ENCODE measurements around the gene GRK6. TPM values are rescaled to one million over a fixed set of nuclear protein-coding genes. Genes with fewer than 3 reads are reported as not detected.

Gene GRK6
- total and polyA plus RNA-seq, 9 of the 15 experiments (the other 6 are each of a cell fraction or from before 2014, with no cell fraction given), result 0.63 to 122 (median 44.5) TPM

GRCh38 chr5:177456976-177457851 lies 30.7 kb downstream of the GRK6 start (continued):
- TF ChIP-seq, protein P1, sequence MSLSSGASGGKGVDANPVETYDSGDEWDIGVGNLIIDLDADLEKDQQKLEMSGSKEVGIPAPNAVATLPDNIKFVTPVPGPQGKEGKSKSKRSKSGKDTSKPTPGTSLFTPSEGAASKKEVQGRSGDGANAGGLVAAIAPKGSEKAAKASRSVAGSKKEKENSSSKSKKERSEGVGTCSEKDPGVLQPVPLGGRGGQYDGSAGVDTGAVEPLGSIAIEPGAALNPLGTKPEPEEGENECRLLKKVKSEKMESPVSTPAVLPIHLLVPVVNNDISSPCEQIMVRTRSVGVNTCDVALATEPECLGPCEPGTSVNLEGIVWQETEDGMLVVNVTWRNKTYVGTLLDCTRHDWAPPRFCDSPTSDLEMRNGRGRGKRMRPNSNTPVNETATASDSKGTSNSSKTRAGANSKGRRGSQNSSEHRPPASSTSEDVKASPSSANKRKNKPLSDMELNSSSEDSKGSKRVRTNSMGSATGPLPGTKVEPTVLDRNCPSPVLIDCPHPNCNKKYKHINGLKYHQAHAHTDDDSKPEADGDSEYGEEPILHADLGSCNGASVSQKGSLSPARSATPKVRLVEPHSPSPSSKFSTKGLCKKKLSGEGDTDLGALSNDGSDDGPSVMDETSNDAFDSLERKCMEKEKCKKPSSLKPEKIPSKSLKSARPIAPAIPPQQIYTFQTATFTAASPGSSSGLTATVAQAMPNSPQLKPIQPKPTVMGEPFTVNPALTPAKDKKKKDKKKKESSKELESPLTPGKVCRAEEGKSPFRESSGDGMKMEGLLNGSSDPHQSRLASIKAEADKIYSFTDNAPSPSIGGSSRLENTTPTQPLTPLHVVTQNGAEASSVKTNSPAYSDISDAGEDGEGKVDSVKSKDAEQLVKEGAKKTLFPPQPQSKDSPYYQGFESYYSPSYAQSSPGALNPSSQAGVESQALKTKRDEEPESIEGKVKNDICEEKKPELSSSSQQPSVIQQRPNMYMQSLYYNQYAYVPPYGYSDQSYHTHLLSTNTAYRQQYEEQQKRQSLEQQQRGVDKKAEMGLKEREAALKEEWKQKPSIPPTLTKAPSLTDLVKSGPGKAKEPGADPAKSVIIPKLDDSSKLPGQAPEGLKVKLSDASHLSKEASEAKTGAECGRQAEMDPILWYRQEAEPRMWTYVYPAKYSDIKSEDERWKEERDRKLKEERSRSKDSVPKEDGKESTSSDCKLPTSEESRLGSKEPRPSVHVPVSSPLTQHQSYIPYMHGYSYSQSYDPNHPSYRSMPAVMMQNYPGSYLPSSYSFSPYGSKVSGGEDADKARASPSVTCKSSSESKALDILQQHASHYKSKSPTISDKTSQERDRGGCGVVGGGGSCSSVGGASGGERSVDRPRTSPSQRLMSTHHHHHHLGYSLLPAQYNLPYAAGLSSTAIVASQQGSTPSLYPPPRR (CRISPR knock-in tag; IDR thresholded peaks at IDR 0.05; ENCODE audit: borderline replicate concordance), result no peak
- no peak for TF ChIP-seq ZNF146 (CRISPR knock-in tag; IDR thresholded peaks at IDR 0.05; ENCODE audit: unreplicated experiment)
- no peak for TF ChIP-seq CBFA2T3 (IDR thresholded peaks at IDR 0.05)
- no peak for TF ChIP-seq HNRNPUL1 (IDR thresholded peaks at IDR 0.05; ENCODE audit: low read length)
- TF ChIP-seq, protein P2, sequence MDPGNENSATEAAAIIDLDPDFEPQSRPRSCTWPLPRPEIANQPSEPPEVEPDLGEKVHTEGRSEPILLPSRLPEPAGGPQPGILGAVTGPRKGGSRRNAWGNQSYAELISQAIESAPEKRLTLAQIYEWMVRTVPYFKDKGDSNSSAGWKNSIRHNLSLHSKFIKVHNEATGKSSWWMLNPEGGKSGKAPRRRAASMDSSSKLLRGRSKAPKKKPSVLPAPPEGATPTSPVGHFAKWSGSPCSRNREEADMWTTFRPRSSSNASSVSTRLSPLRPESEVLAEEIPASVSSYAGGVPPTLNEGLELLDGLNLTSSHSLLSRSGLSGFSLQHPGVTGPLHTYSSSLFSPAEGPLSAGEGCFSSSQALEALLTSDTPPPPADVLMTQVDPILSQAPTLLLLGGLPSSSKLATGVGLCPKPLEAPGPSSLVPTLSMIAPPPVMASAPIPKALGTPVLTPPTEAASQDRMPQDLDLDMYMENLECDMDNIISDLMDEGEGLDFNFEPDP (CRISPR knock-in tag; IDR thresholded peaks at IDR 0.05), result no peak
- TF ChIP-seq MIER1 (IDR thresholded peaks at IDR 0.05; ENCODE audit: low read depth), result no peak
- TF ChIP-seq MXI1 (IDR thresholded peaks at IDR 0.05; ENCODE audit: low read depth, low read length), result peak; percentile 99
- TF ChIP-seq RBM22 (IDR thresholded peaks at IDR 0.05; ENCODE audit: low read depth, low read length, poor library complexity, severe bottlenecking), result peak; percentile 84
- TF ChIP-seq, protein P3, sequence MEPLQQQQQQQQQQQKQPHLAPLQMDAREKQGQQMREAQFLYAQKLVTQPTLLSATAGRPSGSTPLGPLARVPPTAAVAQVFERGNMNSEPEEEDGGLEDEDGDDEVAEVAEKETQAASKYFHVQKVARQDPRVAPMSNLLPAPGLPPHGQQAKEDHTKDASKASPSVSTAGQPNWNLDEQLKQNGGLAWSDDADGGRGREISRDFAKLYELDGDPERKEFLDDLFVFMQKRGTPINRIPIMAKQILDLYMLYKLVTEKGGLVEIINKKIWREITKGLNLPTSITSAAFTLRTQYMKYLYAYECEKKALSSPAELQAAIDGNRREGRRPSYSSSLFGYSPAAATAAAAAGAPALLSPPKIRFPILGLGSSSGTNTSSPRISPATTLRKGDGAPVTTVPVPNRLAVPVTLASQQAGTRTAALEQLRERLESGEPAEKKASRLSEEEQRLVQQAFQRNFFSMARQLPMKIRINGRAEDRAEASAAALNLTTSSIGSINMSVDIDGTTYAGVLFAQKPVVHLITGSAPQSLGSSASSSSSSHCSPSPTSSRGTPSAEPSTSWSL (CRISPR knock-in tag; IDR thresholded peaks at IDR 0.05; ENCODE audit: borderline replicate concordance), result no peak
- TF ChIP-seq POLR2G (IDR thresholded peaks at IDR 0.05; ENCODE audit: low read depth, low read length), result peak; percentile 26
- TF ChIP-seq ZNF217 (CRISPR knock-in tag; IDR thresholded peaks at IDR 0.05), result no peak
- no peak for TF ChIP-seq JUNB (CRISPR knock-in tag; conservative IDR thresholded peaks at IDR 0.05)
- TF ChIP-seq SFPQ (IDR thresholded peaks at IDR 0.05; ENCODE audit: low read depth, low read length), result no peak
- no peak for TF ChIP-seq ZFPM2 (CRISPR knock-in tag; IDR thresholded peaks at IDR 0.05)
- TF ChIP-seq PRMT5 (CRISPR knock-in tag; IDR thresholded peaks at IDR 0.05), result no peak
- no peak for TF ChIP-seq DLX4 (CRISPR knock-in tag; IDR thresholded peaks at IDR 0.05)

Measured in K562 (cell line).